Left ventricle myocardium superior (tissue), 1 donor: ENCODE data around the gene MYOZ3. TPM values are rescaled to one million over a fixed set of nuclear protein-coding genes. Genes with fewer than 3 reads are reported as not detected.

ENCODE experiments used
- ATAC-seq: fragments of 200-7000 bp; cut with Tn5 transposase; one replicate; pipeline ENCODE4 v1.9.1; 2020; ENCODE audit warnings: mild to moderate bottlenecking, moderate library complexity
- DNase-seq: peaks from one replicate; pipeline ENCODE4 v3.0.0-alpha.2; 2020
- intact Hi-C: fragments of 100-400 bp; cut with micrococcal nuclease; formaldehyde crosslinking; loops from one replicate; pipeline ENCODE4 v1.11.0; 2022
- total RNA-seq: library from RNA; stranded (reverse); fragmentation: NEBNext Ultra II Directional; extraction: Animal tissue kit (Norgen Biotek cat#: 25700); gene quantifications from one replicate; pipeline ENCODE4 v1.2.1, GENCODE V29; 2021
- donor health status: DM: no; HTN: yes; CAD: no; lungs with severe emphysema.

The MYOZ3 gene
- total RNA-seq, 1 donor from 2014 or later: 3.2 TPM

DNA sequence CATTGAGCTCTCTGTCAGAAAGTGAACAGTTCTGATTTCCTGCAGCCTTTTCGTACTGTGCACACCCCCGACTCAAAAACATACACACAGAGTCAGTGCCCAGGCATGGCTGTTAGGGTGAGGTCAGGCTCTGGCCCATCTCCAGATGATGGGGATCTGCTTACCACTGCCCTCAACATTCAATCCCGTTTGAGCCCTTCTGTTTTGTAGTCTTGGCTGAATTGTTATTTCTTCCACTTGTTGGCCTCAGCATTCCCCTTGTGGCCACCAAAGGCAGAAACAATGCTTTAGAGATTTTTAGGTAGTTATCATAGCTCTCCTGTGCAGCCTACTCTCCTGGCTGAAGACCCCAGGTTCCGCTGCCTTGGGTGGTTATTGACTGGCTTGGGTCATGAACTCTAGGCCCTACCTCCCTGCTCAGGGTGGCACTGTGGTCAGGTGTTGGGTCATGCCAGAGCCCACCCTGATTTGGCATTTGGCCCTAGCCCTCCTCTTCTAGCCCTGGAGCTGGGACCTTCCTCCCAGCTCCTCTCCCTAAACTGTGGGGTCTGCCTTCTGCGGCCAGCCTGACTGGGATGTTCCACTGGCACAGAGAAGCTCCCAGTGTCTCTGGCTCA, 7.8 kb upstream of the MYOZ3 start:
- no peak for ATAC-seq
- intact Hi-C loops: loop anchor here (10.0 kb wide), 1 partner anchor 88 kb away; no protein-coding TSS in a partner anchor
- DNase-seq: no peak

DNA sequence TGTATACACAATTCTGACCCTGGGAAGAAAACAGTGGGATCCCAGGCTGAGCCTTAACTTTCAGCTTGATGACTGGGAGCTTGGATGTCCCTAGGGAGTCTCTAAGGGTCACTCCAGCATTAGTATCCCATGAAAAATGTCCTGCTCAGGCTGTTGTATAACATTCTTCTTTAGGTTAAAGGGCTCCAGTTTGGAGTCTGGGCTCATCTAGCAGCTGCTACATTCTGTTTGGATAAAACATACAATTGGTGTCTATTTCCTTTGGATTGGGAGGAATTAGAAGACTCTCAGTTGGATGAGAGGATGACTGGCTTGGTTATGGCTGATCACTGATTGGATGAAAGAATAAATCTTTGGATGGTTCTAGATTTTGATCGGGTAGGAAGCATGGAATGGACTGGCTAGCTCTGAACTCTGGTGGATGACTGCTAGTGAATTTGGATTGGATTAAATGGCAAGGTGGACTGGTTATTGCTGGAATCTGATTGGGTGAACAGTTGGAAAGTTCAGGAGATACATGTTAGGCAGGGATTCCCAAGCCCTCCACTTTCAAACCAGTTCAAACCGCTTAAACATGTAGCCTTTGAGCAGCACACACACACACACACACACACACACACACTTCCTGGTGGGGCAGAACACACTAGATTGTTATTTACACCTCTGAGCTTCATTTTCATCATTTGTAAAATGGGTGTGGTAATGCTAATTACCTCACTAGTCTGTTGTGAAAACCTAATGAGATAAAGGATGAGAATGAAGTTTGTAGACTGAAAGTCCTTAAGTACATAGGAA, 7.1 kb upstream of the MYOZ3 start:
- no peak for DNase-seq
- no peak for ATAC-seq
- intact Hi-C loops: loop anchor here (10.0 kb wide), 1 partner anchor 89 kb away; no protein-coding TSS in a partner anchor

DNA sequence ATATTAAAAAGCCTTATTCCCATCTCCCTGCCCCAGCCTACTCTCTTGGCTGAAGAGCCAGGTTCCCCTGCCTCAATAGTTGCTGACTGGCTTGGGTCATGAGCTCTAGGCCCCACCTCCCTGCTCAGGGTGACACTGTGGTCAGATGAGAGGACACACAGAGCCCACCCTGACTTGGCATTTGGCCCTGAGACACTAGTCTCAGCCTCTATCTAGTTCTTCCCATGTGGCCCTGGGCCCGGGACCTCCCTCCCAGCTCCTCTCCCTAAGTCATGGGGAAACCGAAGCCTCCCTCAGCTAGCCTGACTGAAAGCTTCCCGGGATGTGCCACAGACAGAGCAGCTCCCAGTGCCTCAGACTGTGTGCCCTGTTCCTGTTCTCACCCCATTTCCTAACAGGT, 5.8 kb upstream of the MYOZ3 start:
- DNase-seq: no peak
- intact Hi-C loops: loop anchor here (10.0 kb wide), 1 partner anchor 90 kb away; no protein-coding TSS in a partner anchor
- no peak for ATAC-seq

DNA sequence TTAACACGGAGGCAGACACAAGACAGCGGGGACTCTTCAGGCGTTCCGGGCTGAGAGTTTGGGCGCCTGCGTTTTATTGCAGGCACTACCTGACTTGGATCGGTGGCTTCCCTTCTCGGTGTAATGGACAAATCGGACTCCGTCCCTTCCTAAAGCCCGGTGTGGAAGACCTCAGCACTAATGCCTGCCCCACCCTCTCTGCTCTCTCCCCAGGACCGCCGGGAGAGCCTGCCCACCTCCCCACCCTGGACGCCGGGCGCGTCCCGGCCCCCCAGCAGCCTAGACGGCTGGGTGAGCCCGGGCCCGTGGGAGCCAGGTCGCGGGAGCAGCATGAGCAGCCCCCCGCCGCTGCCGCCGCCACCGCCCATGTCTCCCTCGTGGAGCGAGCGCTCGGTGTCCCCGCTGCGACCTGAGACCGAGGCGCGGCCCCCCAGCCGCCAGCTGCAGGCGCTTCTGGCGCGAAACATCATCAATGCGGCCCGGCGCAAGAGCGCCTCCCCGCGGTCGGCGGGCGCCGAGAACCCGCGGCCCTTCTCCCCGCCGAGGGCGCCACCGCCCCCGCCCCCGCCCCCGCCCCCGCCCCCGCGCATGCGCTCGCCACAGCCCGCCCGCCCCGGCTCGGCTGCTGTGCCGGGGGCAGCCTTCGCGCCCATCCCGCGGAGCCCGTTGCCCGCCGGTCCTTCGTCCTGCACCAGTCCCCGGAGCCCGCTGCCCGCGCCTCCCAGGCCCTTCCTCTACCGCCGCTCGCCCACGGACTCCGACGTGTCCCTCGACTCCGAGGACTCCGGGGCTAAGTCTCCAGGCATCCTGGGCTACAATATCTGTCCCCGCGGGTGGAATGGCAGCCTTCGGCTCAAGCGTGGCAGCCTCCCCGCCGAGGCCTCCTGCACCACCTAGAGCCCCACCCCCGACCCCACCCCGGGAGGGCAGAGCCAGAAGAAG, 4.6 kb upstream of the MYOZ3 start:
- DNase-seq: peak; percentile 90
- peak; percentile 66 for ATAC-seq
- intact Hi-C loops: loop anchor here (10.0 kb wide), 1 partner anchor 92 kb away; no protein-coding TSS in a partner anchor

DNA sequence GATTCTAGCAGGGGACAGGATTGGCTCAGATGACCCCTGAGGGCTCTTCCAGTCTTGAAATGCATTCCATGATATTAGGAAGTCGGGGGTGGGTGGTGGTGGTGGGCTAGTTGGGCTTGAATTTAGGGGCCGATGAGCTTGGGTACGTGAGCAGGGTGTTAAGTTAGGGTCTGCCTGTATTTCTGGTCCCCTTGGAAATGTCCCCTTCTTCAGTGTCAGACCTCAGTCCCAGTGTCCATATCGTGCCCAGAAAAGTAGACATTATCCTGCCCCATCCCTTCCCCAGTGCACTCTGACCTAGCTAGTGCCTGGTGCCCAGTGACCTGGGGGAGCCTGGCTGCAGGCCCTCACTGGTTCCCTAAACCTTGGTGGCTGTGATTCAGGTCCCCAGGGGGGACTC, 2.9 kb upstream of the MYOZ3 start:
- intact Hi-C loops: loop anchor here (10.0 kb wide), 1 partner anchor 93 kb away; no protein-coding TSS in a partner anchor
- ATAC-seq (no peak), DNase-seq (no peak)

DNA sequence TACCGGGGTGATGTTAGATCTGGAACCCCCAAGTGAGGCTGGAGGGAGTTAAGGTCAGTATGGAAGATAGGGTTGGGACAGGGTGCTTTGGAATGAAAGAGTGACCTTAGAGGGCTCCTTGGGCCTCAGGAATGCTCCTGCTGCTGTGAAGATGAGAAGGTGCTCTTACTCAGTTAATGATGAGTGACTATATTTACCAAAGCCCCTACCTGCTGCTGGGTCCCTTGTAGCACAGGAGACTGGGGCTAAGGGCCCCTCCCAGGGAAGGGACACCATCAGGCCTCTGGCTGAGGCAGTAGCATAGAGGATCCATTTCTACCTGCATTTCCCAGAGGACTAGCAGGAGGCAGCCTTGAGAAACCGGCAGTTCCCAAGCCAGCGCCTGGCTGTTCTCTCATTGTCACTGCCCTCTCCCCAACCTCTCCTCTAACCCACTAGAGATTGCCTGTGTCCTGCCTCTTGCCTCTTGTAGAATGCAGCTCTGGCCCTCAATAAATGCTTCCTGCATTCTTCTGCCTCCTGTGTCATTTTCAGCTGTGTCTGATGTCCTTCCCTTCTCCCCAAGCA, 2.3 kb upstream of the MYOZ3 start:
- DNase-seq: no peak

DNA sequence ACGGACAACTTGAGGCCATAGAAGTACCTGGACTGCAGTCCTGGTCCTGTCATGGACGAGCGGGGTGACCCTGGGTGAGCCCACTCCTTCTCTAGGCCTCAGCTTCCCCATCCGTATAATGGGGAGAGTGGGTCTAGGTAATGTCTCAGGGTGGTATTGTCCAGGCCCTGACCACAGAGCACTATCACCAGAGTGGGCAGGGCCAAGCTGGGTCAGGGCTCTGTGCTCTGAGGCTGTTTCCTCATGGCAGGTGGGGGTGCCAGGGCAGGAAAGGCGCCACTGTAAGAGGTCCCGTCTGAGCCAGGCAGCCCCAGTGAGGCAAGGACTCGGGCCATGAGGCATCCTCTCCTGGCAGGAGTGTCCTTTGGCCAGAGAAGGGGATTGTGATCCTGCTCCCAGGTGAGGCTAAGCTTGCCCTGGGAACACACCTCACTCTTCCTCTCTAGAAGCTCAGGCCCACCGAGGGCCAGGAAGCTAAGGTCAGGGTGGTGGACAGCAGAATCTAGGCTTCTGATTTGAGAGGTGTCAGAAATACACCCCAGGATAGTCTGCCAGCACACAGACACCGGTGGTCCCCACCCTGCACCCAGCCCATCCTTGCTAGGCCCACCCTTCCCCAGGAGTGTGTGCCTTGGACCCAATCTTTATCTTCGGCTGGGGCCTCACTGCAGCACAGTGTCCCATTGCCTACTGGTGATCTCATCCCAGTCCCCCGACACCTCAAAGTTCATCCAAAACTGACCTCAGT, 1.5 kb upstream of the MYOZ3 start:
- ATAC-seq (no peak), DNase-seq (no peak)
- intact Hi-C loops: loop anchor here (10.0 kb wide), 1 partner anchor 95 kb away; no protein-coding TSS in a partner anchor

More for the DNA sequence above, 2.3 kb upstream of the MYOZ3 start:
- intact Hi-C loops: loop anchor here (10.0 kb wide), 1 partner anchor 94 kb away; no protein-coding TSS in a partner anchor
- no peak for ATAC-seq

DNA sequence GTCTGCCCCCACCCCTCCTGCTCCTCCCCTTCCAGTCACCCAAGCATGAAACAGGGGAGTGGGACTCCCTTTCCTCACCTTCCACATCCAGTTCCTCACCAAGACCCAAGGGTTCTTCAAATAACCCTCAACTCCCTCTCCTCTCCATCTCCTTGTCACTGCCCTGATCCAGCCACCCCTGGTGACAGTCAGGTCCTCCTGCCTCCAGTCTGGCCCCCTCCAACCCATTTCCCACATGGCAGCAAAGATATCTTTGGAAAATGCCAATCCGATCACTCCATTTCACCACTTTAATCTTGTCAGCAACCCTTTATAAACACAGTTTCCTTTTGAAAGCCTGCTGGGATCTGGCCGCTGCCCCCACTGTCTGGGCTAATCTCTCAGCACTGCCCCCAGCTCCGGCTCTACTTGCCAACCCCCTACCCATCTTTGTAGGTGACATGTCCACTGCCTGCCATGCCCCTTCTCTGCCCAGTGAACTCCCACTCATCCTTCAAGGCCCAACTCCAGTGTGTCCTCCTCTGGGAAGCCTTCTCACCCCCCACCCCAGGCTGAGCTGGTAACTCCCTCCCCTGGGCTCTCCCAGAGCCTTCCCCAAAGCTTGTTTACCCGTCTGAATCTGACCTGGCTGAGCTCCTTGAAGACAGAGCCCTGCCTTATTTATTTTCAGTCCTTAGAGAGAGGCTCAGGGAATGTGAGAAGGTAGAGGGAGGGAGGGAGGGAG, 781 bp upstream of the MYOZ3 start:
- DNase-seq (no peak), ATAC-seq (no peak)
- intact Hi-C loops: no loop called here

DNA sequence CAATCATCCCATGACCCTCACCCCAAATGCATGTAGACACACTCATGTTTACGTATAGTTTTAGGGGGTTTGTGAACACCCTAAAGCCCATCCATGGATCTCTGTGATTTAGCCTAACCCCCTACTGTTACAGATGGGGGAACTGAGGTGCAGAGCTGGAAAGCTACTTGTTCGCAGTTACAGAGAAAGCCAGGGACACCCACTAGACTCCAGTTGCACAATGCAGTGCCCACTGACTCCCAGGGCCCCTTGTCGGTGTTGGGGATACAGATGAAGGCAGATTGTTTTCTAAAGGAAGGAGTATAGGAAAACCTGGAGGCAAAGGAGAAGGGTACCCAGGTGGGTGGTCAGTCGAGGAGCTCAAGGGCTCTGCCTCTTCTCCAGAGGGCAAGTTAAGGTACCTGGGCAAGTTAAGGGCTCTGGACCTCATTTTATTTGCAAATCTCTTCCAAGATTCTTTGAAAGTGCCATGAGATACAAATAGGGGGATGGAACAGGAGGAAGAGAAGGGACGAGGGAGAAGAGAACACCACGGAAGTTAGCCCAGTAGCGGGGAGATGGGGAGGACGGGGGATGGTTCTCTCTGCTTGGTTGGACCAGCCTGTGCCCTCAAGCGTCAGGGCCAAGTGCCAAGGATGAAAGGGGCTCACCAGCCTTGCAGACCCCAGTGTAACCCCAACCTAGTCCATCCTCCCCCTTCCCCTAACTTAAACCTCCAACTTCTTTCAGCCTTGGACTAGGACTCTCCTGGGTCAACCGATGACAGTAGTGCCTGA, 958 bp downstream of the MYOZ3 start:
- DNase-seq (no peak), ATAC-seq (no peak)
- intact Hi-C loops: no loop called here

DNA sequence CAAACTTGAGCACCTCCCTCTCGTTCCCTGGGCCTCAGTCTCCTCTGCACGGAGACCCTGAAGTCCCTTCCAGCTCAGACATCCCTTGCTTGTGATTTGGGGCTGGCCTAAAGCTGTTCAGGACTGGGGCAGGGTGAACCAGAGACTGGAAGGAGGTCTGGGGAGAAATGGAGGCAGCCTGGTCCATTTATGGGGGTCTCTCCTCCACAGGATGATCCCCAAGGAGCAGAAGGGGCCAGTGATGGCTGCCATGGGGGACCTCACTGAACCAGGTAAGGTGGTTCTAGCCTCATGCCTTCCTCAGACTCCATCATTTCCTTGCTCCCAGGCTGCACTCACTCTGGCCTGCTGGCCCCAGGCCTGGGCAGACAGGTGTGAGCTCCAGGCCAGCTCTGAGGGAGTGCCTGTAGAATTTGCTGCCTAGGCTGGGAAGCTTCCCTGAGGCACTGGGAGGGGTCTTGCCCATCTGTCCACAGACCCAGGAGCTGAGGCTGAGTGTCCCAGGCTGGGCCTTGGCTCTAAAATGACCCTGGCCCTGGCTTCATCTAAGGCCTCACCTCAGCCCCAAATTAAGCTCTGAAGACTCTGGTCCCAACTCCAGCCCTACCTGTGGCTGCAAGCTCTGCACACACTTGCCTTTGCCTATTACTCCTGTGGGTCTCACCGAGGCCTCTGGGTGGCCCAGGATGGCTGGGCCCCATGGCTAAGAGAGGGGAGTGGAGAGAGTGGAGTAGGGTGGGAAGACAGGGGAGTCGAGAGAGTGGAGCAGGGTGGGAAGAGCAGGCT, 1.9 kb downstream of the MYOZ3 start:
- intact Hi-C loops: no loop called here
- ATAC-seq (no peak), DNase-seq (no peak)

DNA sequence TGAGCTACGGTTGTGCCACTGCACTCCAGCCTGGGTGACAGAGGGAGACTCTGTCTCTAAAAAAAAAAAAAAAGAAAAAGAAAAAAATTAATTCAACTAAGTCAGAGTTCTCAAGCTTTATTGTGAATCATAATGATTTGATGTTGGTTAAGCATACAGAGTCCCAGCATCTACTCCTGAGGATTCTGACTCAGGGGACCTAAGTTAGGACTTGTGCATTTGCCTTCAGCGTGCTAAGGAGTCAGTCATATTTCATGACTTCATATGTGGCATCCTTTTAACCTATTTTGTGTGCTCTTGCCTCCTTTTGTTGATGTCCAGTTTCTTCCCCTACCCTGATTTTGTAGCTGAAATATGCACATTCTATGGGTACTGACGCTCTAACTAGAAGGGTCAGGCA, 2.9 kb downstream of the MYOZ3 start:
- DNase-seq (no peak), ATAC-seq (no peak)
- intact Hi-C loops: no loop called here

DNA sequence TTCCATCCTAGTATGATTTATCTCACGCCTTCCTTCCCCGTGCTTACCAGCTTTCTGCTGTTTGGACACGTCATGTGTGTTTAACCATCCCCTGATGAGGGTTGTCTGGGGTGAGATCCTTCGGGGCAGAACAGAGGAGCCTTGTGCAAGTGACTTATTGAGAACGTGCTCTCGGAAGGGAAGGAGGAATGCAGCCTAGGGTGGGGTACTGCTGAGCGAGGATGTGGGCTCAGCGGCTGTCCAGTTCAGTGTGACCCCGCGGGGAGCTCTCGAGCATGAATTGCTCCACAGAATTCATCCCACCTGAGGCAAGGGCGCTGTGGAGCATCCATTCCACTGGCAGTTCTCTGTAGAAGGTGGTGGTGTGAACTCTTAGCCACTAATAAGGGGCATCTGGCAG, 4.0 kb downstream of the MYOZ3 start:
- intact Hi-C loops: no loop called here
- no peak for DNase-seq
- no peak for ATAC-seq

DNA sequence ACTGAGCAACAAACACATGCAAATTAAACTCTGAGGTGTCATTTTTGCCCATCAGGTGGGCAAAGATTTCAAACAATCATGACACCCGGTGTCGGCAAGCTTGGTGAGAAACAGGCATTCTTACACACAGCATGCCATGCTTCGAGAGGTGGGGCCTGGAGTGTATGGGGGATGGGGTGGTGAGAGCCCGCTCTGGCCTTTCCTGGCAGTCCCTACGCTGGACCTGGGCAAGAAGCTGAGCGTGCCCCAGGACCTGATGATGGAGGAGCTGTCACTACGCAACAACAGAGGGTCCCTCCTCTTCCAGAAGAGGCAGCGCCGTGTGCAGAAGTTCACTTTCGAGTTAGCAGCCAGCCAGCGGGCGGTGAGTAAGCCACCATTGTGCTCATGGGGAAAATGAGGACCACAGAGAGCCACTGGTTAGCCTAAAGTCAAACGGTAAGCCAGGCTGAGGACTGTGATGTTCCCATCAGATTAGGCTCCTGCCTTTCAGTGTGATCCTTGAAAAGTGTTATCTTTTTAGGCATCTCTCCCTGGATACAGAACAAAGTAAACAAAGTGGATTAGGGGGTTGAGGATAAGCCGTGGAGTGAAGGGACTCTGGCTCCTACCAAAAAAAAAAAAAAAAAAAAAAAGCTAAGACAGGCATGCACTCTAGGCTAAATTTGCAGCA, 9.4 kb downstream of the MYOZ3 start:
- DNase-seq (no peak), ATAC-seq (no peak)
- intact Hi-C loops: no loop called here

DNA sequence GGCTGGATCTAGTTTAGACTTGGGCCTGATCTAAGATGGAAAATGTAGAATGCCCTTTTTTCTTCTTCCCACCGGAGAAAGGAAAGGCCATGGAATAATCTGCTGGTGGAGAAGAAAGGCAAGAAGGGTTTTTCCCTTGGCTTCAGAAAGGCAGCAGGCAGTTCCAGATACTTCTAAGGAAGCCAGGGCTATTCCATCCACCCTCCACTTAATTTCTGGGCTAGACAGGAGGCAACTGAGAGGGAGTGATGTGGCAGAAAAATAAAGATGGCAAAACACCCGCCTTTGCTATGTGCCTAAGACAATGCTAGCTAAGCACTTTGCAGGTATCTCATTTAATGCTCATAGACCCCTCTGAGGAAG, 9.9 kb downstream of the MYOZ3 start:
- DNase-seq (no peak), ATAC-seq (no peak)
- intact Hi-C loops: no loop called here

DNA sequence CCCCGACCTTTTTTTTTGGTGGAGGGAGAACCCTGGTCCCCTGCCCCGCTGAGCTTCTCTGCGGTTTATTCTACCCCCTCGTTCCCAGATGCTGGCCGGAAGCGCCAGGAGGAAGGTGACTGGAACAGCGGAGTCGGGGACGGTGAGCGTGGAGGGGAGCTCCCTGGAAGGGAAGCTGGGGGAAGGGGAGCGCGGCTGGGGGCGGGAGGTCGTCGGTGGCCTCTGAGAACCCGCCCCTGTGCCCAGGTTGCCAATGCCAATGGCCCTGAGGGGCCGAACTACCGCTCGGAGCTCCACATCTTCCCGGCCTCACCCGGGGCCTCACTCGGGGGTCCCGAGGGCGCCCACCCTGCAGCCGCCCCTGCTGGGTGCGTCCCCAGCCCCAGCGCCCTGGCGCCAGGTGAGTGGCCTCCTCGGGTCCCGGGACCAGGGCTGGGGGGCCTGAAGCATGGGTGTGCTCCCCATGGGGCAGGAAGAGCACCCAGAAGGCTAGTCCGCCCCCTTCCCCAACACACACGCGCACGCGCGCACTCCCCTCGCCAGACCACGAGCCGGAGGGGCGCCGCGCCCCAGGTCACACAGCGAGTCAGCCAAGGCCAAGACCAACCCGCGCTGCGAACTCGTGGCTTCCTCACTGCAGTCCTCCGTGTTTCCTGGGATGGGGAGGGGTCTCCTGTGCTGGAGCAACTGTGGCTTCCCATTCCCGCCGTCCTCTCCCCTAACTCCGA, 10.6 kb downstream of the MYOZ3 start:
- peak; percentile 15 for ATAC-seq
- DNase-seq: peak; percentile 42
- intact Hi-C loops: no loop called here
